Suprapubic skin (tissue), 4 donors: ENCODE measurements around the gene ADAMTS3. TPM values are rescaled to one million over a fixed set of nuclear protein-coding genes. Genes with fewer than 3 reads are reported as not detected.

Experiments
- DNase-seq, 2 donors: peaks; one replicate each; pipeline ENCODE4 v3.0.0-alpha.2; 2019; ENCODE audit warnings: low spot score in 2 of 2
- H3K27ac ChIP-seq: fragments of 200-600 bp; sonication (generic); one replicate; pipeline ENCODE4 v1.5.1; 2019
- H3K27me3 ChIP-seq: fragments of 200-600 bp; sonication (generic); one replicate; pipeline ENCODE4 v1.5.1; 2019
- H3K36me3 ChIP-seq: fragments of 200-600 bp; sonication (generic); one replicate; pipeline ENCODE4 v1.5.1; 2019
- H3K4me1 ChIP-seq: fragments of 200-600 bp; sonication (generic); one replicate; pipeline ENCODE4 v1.5.1; 2019
- H3K4me3 ChIP-seq: fragments of 200-600 bp; sonication (generic); one replicate; pipeline ENCODE4 v1.5.1; 2019; ENCODE audit warnings: mild to moderate bottlenecking
- H3K9me3 ChIP-seq: fragments of 200-600 bp; sonication (generic); one replicate; pipeline ENCODE4 v1.5.1; 2019
- EP300 ChIP-seq: sonication (generic); formaldehyde crosslinking; IDR thresholded peaks from one replicate; pipeline ENCODE4 v1.6.1; 2017; ENCODE audit warnings: antibody characterized with exemption
- POLR2A ChIP-seq, 2 donors: fragments of 450-650 bp; IDR thresholded peaks; one replicate each; pipeline ENCODE4 v1.6.1; 2017; ENCODE audit warnings: antibody characterized with exemption in 2 of 2, mild to moderate bottlenecking in 2 of 2, moderate library complexity in 2 of 2
- POLR2AphosphoS5 ChIP-seq, 3 donors: sonication (generic); formaldehyde crosslinking; IDR thresholded peaks; one replicate each; pipeline ENCODE4 v1.6.1; 2017; ENCODE audit warnings: antibody characterized with exemption in 3 of 3
- WGBS: methylation state at CpG from one replicate; pipeline ENCODE4 v1.1.5; 2018; 5-methylcytosine and 5-hydroxymethylcytosine counted together
- total RNA-seq, 4 donors: library from RNA; depleted of rRNA; stranded (reverse); fragments of >200 nt; gene quantifications; one replicate each; pipeline ENCODE4 v1.1.0, GENCODE V29; 2016
- TF ChIP-seq, protein P1 (sequence below), 2 donors: fragments of 200-600 bp in 1 of 2; fragments of 450-650 bp in 1 of 2; sonication (generic) in 1 of 2; IDR thresholded peaks; one replicate each; pipeline ENCODE4 v1.5.1; 2016 to 2019; ENCODE audit warnings: antibody characterized with exemption in 2 of 2, mild to moderate bottlenecking in 1 of 2, moderate library complexity in 1 of 2

The ADAMTS3 gene
- total RNA-seq, 4 donors from 2014 or later = 0.21 to 0.80 (median 0.70) TPM

DNA sequence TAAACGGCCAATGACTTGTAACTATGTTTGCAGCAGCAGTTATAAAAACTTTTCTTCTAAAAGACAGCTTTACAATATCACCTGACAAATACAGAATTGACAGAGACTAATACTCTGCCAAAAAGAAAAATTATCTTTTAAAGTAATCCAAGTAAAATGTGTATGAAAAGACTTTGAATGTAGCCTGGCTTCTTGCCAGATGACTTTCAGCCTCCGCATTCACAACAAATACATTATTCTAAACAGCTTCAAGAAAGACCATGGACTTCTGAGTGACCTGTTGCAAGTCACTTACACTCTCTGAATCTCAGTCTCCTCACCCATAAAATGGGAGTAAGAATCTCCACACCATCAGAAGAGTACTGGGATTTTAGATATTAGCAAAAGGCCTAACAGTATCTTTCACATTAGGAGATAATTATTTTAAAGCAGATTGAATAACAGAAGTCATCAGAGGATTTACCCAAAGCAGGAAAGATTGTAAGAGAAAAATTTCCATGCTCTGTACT, 2.5 kb downstream of the ADAMTS3 start:
- Histone ChIP-seq H3K9me3 (no peaks in the 10 kb centered on the region), H3K27ac (no peak overlapping the region), H3K4me3 (no peak overlapping the region), H3K4me1 (peaks cover 22% of the 10 kb centered on the region), H3K36me3 (no peaks in the 10 kb centered on the region), H3K27me3 (no peaks in the 10 kb centered on the region)
- 84% methylated on average over 2 of the region's 2 CpGs for WGBS
- no peak for DNase-seq
- no peak for TF ChIP-seq EP300
- TF ChIP-seq, protein P1, sequence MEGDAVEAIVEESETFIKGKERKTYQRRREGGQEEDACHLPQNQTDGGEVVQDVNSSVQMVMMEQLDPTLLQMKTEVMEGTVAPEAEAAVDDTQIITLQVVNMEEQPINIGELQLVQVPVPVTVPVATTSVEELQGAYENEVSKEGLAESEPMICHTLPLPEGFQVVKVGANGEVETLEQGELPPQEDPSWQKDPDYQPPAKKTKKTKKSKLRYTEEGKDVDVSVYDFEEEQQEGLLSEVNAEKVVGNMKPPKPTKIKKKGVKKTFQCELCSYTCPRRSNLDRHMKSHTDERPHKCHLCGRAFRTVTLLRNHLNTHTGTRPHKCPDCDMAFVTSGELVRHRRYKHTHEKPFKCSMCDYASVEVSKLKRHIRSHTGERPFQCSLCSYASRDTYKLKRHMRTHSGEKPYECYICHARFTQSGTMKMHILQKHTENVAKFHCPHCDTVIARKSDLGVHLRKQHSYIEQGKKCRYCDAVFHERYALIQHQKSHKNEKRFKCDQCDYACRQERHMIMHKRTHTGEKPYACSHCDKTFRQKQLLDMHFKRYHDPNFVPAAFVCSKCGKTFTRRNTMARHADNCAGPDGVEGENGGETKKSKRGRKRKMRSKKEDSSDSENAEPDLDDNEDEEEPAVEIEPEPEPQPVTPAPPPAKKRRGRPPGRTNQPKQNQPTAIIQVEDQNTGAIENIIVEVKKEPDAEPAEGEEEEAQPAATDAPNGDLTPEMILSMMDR (IDR thresholded peaks at IDR 0.05) = no peak
- TF ChIP-seq POLR2AphosphoS5 (IDR thresholded peaks at IDR 0.05) = no peak

DNA sequence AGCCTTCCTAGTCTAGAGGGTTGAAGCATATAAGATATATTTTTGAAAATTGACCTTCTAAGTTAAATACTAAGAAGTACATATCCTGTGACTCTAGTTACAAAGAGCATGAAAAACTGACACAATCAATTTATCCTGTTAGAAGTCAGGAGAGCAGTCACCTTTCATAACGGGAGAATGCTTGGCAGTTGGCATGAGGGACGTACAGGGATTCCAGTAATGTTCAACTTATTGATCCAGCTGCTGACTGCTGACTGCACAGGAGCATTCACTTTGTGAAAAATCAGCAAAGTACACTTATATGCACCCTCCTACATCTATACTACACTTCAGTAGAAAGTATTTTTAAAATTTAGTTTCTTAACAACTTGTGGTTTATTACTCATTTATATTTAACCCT, 4.2 kb downstream of the ADAMTS3 start:
- 82% methylated on average over 2 of the region's 2 CpGs for WGBS
- H3K36me3 ChIP-seq = no peaks in the 10 kb centered on the region

DNA sequence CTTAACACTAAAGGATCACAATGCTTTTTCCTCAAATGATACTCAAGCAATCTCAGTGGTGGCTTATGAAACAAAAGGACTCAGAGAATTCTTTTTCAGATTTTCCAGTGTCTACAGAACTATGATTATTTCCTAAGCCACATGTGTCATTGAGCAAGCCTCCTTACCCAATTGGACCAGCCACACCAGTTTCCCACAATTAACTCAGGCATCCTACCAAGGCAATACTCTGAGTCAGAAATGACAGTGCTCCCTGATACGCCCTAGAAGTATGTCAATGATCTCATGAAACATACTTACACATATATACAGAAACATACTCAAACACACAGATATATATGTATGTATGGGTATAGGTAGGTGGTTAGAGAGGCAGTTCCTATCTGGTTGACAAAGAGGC, 4.8 kb downstream of the ADAMTS3 start:
- Histone ChIP-seq H3K36me3 (no peaks in the 10 kb centered on the region), H3K4me1 (peaks cover 18% of the 10 kb centered on the region), H3K9me3 (no peaks in the 10 kb centered on the region), H3K27ac (no peak overlapping the region), H3K27me3 (no peaks in the 10 kb centered on the region), H3K4me3 (no peak overlapping the region)
- no peak for DNase-seq
- TF ChIP-seq POLR2AphosphoS5 (IDR thresholded peaks at IDR 0.05) (no peak), EP300 (no peak), POLR2A (IDR thresholded peaks at IDR 0.05) (no peak)
- TF ChIP-seq, protein P1 (IDR thresholded peaks at IDR 0.05) = no peak
- 71% methylated on average over 1 of the region's 1 CpG for WGBS

More for the DNA sequence above, 4.2 kb downstream of the ADAMTS3 start:
- H3K9me3 ChIP-seq = no peaks in the 10 kb centered on the region
- TF ChIP-seq EP300 (no peak), POLR2A (IDR thresholded peaks at IDR 0.05) (no peak), POLR2AphosphoS5 (IDR thresholded peaks at IDR 0.05) (no peak)
- TF ChIP-seq, protein P1 (IDR thresholded peaks at IDR 0.05) = no peak
- H3K4me1 ChIP-seq = peaks cover 22% of the 10 kb centered on the region
- H3K27me3 ChIP-seq = no peaks in the 10 kb centered on the region
- H3K4me3 ChIP-seq = no peak overlapping the region
- no peak for DNase-seq
- H3K27ac ChIP-seq = no peak overlapping the region

DNA sequence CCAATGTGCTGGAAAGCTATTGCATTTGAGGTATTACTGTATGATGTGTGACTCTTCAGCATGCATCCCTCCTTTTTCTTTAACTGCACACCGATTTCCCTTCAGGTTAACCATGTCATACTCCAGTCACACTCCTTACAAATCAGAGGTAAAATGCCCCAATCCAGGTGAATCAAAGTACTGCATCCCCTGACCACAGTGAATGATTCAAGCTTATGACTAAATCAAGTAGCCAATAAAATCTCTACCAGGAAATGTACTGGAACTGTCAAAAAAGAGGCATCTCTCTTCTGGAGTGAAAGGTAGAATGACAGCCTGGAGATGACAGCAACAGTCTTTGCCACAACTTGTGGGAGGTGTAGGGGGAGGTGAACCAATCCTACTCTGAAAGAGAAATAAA, 10.4 kb downstream of the ADAMTS3 start:
- no peak overlapping the region for H3K27ac ChIP-seq
- 93% methylated on average over 1 of the region's 1 CpG for WGBS
- no peaks in the 10 kb centered on the region for H3K27me3 ChIP-seq
- H3K4me1 ChIP-seq = no peaks in the 10 kb centered on the region
- no peaks in the 10 kb centered on the region for H3K36me3 ChIP-seq
- H3K9me3 ChIP-seq = no peaks in the 10 kb centered on the region
- no peak overlapping the region for H3K4me3 ChIP-seq
- no peak for DNase-seq
- no peak for TF ChIP-seq EP300
- no peak for TF ChIP-seq POLR2A (IDR thresholded peaks at IDR 0.05)
- TF ChIP-seq, protein P1 (IDR thresholded peaks at IDR 0.05) = no peak
- TF ChIP-seq POLR2AphosphoS5 (IDR thresholded peaks at IDR 0.05) = no peak

DNA sequence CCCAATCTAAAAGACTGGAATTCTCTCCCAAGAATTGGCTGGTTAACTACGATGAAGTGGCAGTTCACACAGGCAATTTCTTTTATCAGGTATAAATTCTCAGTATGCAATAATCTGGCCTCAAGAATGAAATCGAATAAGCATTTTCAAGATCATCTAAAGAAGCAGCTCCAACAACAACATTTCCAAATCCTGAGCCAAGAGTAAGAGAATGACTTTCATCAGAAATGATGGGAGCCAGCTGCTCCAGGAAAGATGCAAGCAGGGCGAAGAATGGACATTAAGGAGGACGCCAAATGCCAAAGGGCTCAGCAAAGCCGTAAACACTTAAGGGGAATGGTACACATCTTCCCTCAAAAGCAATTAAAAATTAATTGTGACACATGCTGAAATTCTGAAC, 12.0 kb downstream of the ADAMTS3 start:
- WGBS = 82% methylated on average over 5 of the region's 5 CpGs
- Histone ChIP-seq H3K9me3 (no peaks in the 10 kb centered on the region), H3K27me3 (no peaks in the 10 kb centered on the region), H3K27ac (no peak overlapping the region), H3K36me3 (no peaks in the 10 kb centered on the region), H3K4me1 (no peaks in the 10 kb centered on the region), H3K4me3 (no peak overlapping the region)
- no peak for DNase-seq
- no peak for TF ChIP-seq EP300
- TF ChIP-seq POLR2A (IDR thresholded peaks at IDR 0.05) = no peak
- no peak for TF ChIP-seq POLR2AphosphoS5 (IDR thresholded peaks at IDR 0.05)
- TF ChIP-seq, protein P1 (IDR thresholded peaks at IDR 0.05) = no peak
